C4-2B (cell line): ENCODE measurements around the gene RASEF.

Experiments
- H3K27ac ChIP-seq: fragments of 450-650 bp; 2 replicates; pipeline ENCODE4 v1.5.1; 2017
- ZFX ChIP-seq: fragments of 450-650 bp; IDR thresholded peaks from 2 replicates; pipeline ENCODE4 v1.6.1; 2017
- TF ChIP-seq, protein P1 (sequence below): fragments of 450-650 bp; conservative IDR thresholded peaks from 2 replicates; pipeline ENCODE4 v1.5.1; 2017; ENCODE audit warnings: mild to moderate bottlenecking

Gene RASEF

DNA sequence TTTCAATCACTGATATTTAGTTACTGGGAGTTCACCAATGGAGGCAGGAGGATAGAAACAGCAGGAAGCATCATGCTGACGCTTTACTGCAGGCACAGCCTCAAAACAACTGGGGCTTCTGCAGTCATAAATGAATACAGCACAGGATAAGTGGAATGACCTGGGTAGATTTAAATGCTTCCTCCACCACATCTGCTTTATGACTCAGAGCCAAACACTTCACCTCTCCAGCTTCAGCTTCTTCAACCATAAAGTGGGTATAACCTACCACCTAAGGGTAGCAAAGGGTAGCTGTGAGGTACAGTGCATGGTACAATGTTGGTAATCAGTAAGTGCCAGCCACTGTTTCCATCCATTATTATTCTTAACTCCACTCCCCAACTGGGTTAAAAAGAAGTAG is 28.4 kb downstream of the RASEF start:
- TF ChIP-seq ZFX = no peak
- TF ChIP-seq, protein P1, sequence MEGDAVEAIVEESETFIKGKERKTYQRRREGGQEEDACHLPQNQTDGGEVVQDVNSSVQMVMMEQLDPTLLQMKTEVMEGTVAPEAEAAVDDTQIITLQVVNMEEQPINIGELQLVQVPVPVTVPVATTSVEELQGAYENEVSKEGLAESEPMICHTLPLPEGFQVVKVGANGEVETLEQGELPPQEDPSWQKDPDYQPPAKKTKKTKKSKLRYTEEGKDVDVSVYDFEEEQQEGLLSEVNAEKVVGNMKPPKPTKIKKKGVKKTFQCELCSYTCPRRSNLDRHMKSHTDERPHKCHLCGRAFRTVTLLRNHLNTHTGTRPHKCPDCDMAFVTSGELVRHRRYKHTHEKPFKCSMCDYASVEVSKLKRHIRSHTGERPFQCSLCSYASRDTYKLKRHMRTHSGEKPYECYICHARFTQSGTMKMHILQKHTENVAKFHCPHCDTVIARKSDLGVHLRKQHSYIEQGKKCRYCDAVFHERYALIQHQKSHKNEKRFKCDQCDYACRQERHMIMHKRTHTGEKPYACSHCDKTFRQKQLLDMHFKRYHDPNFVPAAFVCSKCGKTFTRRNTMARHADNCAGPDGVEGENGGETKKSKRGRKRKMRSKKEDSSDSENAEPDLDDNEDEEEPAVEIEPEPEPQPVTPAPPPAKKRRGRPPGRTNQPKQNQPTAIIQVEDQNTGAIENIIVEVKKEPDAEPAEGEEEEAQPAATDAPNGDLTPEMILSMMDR = no peak
- H3K27ac ChIP-seq = no peak overlapping the region

DNA sequence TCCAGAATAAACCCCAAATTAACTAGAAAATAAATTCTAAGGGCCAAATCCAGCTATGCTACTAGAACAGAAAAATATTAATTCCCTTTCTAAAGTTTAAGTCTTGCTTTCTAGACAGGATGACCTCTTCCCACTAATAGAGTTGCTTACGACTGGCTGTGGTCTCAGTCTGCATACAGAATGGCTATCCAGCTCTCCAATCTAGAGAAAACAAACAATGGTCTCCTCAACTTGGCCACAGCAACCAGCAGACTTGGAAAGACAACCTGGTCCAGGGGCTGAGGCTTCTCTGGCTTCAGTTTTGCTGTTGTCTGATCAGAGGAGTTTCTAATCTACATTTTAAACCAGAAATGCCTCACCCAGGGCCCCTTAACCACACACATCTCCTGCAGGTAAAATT is 28.9 kb downstream of the RASEF start:
- no peak overlapping the region for H3K27ac ChIP-seq
- TF ChIP-seq, protein P1 = no peak
- no peak for TF ChIP-seq ZFX

DNA sequence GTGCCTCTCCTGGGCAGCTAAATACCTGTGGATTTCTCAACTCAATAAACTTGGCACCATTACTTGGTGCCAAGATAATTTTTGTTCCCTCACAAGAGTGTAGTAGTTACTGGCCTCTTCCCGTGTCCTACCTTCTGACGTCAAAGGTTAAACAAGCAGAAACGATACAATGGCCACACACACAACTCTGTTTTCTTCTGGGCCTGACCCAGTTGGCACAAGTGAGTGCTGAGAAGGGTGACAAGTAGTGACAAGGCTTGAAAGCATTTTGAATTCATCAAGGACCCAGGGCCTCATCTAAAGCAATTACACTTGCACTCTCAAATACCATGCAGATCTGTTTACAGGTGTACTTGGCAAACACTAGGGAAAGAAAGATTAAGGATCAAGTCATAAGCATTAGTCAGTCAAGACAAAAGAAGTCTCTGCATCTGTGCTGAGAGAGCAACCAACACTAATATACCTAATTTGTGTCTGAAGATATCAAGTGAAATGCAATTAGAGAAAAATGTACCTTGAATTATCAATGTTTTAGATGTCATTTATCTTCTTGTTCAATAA is 30.8 kb downstream of the RASEF start:
- no peak for TF ChIP-seq ZFX
- TF ChIP-seq, protein P1 = no peak
- no peak overlapping the region for H3K27ac ChIP-seq

DNA sequence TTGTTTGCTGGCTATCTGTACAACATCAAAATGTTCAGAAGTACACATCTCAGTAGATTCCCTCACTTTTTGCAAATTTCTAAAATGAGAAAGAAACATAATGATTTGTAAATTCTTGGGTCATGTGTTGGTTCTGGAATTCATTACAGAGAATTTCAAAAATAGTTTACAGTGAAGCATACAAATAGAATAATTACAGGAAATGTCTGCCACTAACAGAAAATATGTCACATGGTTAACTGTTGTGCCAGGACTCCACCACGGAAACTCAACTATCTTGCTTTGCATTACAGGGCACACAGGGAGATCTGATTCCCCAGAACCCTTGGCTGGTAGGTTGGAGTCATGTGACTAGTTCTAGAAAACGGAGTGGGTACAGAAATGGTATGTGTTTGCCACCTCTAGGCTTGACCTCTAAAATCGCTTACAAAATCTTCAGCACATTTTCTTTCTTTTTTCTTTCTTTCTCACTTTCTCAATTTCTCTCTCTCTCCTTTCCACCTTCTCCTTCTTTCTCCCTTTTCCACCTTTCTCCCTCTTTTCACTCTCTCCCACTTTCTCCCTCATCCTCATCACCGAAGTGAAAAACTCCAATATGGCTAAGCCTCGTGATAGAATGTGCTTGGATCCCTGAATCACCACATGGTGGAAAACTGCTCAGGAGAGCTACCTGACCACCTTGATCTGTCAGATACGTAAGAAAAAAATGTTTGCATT is 32.4 kb downstream of the RASEF start:
- no peak for TF ChIP-seq ZFX
- TF ChIP-seq, protein P1 = no peak

DNA sequence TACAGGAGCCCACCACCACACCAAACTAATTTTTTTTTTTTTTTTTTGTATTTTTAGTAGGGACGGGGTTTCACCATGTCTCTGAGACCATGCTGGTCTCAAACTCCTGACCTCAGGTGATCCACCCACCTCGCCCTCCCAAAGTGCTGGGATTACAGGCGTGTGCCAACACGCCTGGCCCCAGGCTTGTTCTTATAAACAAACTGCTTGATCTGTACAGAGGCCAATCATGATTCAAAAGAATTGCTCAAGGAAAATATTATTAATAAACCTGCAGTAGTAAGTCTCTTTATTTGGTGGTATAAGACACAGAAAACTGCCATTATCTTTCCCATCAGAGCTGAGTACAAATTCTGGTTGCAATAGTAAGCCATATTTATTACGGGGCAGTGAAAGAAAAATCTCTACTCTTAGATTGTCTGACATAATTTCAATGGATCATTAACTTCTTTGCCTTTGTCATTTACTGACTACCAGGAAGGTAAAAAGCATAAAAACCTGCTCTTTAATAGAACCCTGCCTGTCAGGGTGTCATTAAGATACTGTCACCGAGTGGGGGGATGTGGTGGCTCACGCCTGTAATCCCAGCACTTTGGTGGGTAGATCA is 33.3 kb downstream of the RASEF start:
- H3K27ac ChIP-seq = no peak overlapping the region
- TF ChIP-seq, protein P1 = no peak
- TF ChIP-seq ZFX = no peak

More for the DNA sequence above, 32.4 kb downstream of the RASEF start:
- no peak overlapping the region for H3K27ac ChIP-seq

DNA sequence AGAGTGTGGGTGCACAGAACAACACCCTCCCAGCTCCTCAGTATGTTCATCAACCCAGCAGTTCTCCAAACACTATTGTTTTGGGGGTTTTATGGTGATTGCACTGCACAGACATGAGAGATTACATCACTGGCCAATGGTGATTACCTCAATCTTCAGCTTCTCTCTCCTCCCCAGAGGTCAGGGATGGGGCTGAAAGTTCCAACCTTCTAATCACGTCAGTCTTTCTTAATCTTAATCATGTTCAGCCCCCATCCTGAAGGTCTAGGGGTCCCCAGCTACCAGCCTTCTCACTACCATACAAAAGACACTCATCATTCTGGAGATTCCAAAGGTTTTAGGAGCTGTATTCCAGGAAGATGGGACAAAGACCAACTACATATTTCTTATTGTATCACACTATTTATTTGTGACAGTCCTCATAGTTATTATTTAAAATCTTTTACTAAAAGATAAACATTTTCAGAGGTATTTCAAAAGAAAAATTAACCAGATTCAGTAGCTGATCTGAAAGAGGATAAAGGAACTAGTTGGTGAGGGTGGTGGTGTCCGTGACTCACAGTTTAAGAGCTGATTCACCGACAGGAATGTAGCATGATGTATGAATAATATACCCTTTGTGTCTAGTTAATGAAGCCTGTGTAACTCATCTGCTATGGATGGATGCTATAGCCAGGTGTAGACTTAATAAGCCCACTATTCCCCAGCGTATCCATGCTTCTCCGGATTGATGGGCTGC is 35.6 kb downstream of the RASEF start:
- H3K27ac ChIP-seq = no peak overlapping the region
- no peak for TF ChIP-seq ZFX
- TF ChIP-seq, protein P1 = no peak

DNA sequence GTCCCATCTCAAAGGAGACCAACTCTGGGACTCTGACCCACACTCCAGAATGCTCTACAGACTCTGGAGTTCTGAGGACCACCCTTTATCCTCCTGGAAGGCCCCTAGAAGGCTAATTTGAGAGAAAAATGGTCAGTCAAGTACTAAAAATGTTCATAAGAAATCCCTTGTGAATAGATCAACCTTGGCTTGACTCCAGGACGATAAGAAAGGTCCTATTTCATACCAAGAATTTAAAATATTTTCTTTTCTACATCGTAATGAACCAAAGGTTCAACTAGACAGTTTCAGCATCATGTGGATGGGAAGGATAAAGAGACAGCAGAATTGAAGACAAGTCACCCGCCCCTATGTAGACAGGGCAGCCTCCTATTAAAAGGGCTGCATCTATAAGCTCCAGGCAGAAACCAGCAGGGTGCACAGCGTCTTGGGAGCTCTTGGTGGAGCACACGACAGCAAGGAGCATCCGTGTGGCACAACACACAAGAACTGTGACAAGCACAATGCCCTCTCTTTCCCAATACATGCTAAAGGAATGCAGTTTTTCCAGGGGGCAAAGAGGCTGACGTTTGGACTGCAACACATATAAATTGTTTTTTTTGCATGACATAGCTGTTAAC is 38.3 kb downstream of the RASEF start:
- TF ChIP-seq ZFX = no peak
- TF ChIP-seq, protein P1 = no peak
- no peak overlapping the region for H3K27ac ChIP-seq
